ENCODE data around the gene SIGLEC1. TPM values are rescaled to one million over a fixed set of nuclear protein-coding genes. Genes with fewer than 3 reads are reported as not detected.

Gene SIGLEC1
- total RNA-seq, 2 experiments from 2014 or later: 0.08 to 0.11 TPM

DNA sequence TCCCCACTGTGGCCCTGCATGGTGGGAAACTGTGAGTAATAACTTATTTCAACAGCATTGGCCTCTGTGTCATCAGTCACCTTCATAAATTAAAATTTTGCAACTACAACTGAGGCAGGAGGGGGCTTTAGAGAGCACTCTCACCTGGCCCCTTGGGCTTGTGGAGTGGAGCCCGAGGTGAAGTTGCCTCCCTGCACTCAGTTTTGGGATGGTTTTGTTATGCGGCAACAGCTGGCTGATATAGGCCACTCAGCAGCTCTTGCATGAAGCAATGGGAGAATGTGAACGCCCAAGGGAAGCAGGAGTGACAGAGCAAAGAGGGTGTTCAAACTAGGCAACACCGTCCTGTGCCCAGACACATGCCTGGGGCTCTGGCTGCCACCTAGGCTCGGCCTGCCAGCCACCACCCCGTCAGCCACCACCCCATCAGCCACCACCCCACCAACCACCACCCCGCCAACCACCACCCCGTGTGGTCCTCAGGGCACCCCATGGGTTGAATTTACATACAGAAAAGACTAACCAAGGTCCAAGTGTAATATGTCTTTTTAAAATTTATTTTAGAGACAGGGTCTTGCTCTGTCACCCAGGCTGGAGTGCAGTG lies 44.9 kb downstream of the SIGLEC1 start:
- H3K27ac ChIP-seq (ENCODE audit: low read depth in 1 of 2, low read length in 2 of 2): no peak overlapping the region
- H3K9me3 ChIP-seq (ENCODE audit: control insufficient read depth in 1 of 2, insufficient read depth in 1 of 2, low read length in 2 of 2): peaks cover 0 to 13% of the 10 kb centered on the region in 2 experiments
- no peak for ATAC-seq (ENCODE audit: poor library complexity)
- no peak overlapping the region for H3K27ac Mint-ChIP-seq
- no peak overlapping the region for H3K4me3 Mint-ChIP-seq
- ChIA-PET CTCF (no interaction called here), POLR2A (no interaction called here)
- peaks cover 24% of the 10 kb centered on the region for H3K4me1 ChIP-seq (ENCODE audit: insufficient read depth, low read length)
- no peaks in the 10 kb centered on the region for H3K9me3 Mint-ChIP-seq
- TF ChIP-seq, protein P1, sequence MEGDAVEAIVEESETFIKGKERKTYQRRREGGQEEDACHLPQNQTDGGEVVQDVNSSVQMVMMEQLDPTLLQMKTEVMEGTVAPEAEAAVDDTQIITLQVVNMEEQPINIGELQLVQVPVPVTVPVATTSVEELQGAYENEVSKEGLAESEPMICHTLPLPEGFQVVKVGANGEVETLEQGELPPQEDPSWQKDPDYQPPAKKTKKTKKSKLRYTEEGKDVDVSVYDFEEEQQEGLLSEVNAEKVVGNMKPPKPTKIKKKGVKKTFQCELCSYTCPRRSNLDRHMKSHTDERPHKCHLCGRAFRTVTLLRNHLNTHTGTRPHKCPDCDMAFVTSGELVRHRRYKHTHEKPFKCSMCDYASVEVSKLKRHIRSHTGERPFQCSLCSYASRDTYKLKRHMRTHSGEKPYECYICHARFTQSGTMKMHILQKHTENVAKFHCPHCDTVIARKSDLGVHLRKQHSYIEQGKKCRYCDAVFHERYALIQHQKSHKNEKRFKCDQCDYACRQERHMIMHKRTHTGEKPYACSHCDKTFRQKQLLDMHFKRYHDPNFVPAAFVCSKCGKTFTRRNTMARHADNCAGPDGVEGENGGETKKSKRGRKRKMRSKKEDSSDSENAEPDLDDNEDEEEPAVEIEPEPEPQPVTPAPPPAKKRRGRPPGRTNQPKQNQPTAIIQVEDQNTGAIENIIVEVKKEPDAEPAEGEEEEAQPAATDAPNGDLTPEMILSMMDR (IDR thresholded peaks at IDR 0.05): no peak
- H3K27me3 ChIP-seq (ENCODE audit: control insufficient read depth in 1 of 2, insufficient read depth in 2 of 2, low read length in 2 of 2): peaks cover 25 to 30% of the 10 kb centered on the region in 2 experiments
- no peaks in the 10 kb centered on the region for H3K36me3 Mint-ChIP-seq (ENCODE audit: low read depth)
- no peak for DNase-seq
- intact Hi-C loops (cut with DNase I, micrococcal nuclease): no loop called here
- H3K4me3 ChIP-seq (ENCODE audit: low read length): no peak overlapping the region
- H3K4me1 Mint-ChIP-seq (ENCODE audit: low read depth): peaks cover 21% of the 10 kb centered on the region
- peaks cover 36% of the 10 kb centered on the region for H3K27me3 Mint-ChIP-seq
- H3K36me3 ChIP-seq (ENCODE audit: insufficient read depth, low read length): no peaks in the 10 kb centered on the region

DNA sequence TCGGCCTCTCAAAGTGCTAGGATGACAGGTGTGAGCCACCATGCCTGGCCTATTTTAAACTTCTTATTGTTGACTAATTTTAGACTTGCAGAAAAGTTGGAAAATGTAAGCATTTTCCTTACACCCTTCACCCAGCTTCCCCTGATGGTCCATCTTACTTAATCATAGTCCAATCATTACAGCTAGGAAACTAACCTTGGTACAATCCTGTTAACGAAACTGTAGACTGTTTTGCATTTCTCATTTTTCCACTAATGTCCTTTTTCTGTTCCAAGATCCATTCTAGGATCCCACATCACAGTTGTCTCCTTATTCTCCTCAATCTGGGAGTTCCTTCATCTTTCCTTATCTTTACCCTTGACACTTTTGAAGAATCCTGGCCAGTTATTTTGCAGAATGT lies 48.5 kb downstream of the SIGLEC1 start:
- intact Hi-C loops (cut with DNase I, micrococcal nuclease): no loop called here
- TF ChIP-seq, protein P1 (IDR thresholded peaks at IDR 0.05): no peak
- POLR2A ChIA-PET: no interaction called here
- Mint-ChIP-seq H3K36me3 (ENCODE audit: low read depth) (no peaks in the 10 kb centered on the region), H3K4me3 (no peak overlapping the region), H3K9me3 (no peaks in the 10 kb centered on the region), H3K27me3 (peaks cover 36% of the 10 kb centered on the region), H3K4me1 (ENCODE audit: low read depth) (peaks cover 24% of the 10 kb centered on the region), H3K27ac (no peak overlapping the region)
- DNase-seq (no peak), ATAC-seq (ENCODE audit: poor library complexity) (no peak)
- Histone ChIP-seq H3K4me1 (ENCODE audit: insufficient read depth, low read length) (peaks cover 23% of the 10 kb centered on the region), H3K36me3 (ENCODE audit: insufficient read depth, low read length) (no peaks in the 10 kb centered on the region), H3K4me3 (ENCODE audit: low read length) (no peak overlapping the region), H3K27me3 (ENCODE audit: control insufficient read depth in 1 of 2, insufficient read depth in 2 of 2, low read length in 2 of 2) (peaks cover 29 to 38% of the 10 kb centered on the region in 2 experiments), H3K27ac (ENCODE audit: low read depth in 1 of 2, low read length in 2 of 2) (no peak overlapping the region), H3K9me3 (ENCODE audit: control insufficient read depth in 1 of 2, insufficient read depth in 1 of 2, low read length in 2 of 2) (peaks cover 0 to 3% of the 10 kb centered on the region in 2 experiments)
- CTCF ChIA-PET: no interaction called here

DNA sequence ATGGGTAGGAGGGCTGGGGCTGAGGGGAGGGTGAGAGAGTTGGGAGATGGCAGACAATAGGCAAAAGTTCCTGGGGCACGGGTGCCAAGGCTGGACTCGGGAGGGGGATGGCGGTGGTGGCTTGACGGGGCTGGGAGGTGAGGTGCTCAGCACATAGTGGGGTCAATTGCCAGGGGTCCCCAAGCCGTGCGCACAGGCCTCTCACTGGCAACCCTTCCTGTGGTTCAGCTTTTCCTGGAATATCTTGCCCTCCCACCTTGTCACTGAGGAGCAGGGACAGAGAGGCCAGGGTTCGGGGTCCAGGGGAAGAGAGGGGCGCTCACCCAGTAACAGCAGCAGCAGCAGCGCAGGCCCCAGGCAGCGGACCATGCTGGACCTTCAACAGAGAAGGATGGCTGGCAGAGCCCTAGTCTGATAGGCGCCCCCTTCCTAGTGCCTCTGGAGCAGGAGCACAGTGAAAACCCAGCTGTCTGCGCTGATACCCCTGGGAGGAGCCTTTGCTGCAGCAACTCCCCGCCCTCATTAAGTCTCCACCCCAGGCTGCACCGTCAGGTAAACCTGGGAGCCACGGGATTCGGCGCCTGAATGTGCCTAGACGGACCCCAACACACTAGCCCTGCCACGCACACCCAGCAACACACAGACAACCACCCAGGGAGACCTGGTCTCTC lies 49.2 kb downstream of the SIGLEC1 start, which contains the start of gene GFRA4:
Gene GFRA4, minus strand, starts transcription at position 369 of the 671 bp plus-strand sequence. Its CDS starts 0 bp downstream, at position 369.
- Histone ChIP-seq H3K36me3 (ENCODE audit: insufficient read depth, low read length) (no peaks in the 10 kb centered on the region), H3K27ac (ENCODE audit: low read depth in 1 of 2, low read length in 2 of 2) (no peak within 1 kb of the TSS), H3K4me3 (ENCODE audit: low read length) (no peak within 1 kb of the TSS), H3K27me3 (ENCODE audit: control insufficient read depth in 1 of 2, insufficient read depth in 2 of 2, low read length in 2 of 2) (peaks cover 29 to 39% of the 10 kb centered on the region in 2 experiments), H3K4me1 (ENCODE audit: insufficient read depth, low read length) (peaks cover 24% of the 10 kb centered on the region), H3K9me3 (ENCODE audit: control insufficient read depth in 1 of 2, insufficient read depth in 1 of 2, low read length in 2 of 2) (peaks cover 0 to 3% of the 10 kb centered on the region in 2 experiments)
- POLR2A ChIA-PET: no interaction called here
- TF ChIP-seq, protein P1 (IDR thresholded peaks at IDR 0.05): no peak
- Mint-ChIP-seq H3K4me1 (ENCODE audit: low read depth) (peaks cover 24% of the 10 kb centered on the region), H3K27ac (no peak within 1 kb of the TSS), H3K4me3 (no peak within 1 kb of the TSS), H3K9me3 (no peaks in the 10 kb centered on the region), H3K27me3 (peaks cover 39% of the 10 kb centered on the region), H3K36me3 (ENCODE audit: low read depth) (no peaks in the 10 kb centered on the region)
- DNase-seq (peak in 1 of 14 experiments; percentile 5), ATAC-seq (ENCODE audit: poor library complexity) (no peak)
- intact Hi-C loops (cut with DNase I, micrococcal nuclease): no loop called here
- CTCF ChIA-PET: no interaction called here

Other genes starting within 250 kb of the SIGLEC1 start
- gene ATRN, start 241.6 kb downstream of the SIGLEC1 start, total RNA-seq: 1 to 10 TPM; 8.8 to 9.1 TPM
- gene GFRA4, start 49.2 kb downstream of the SIGLEC1 start, total RNA-seq: not detected
- not detected for gene ADAM33, start 30.6 kb downstream of the SIGLEC1 start, total RNA-seq
- gene HSPA12B, start 20.1 kb upstream of the SIGLEC1 start, total RNA-seq: under 1 TPM in 1 of 2 experiments, not detected in 1; 0.08 TPM
- 10 to 100 TPM; 11.2 to 11.6 TPM for gene ADISSP, start 55.2 kb upstream of the SIGLEC1 start, total RNA-seq
- not detected for gene SPEF1, start 68.8 kb upstream of the SIGLEC1 start, total RNA-seq
- gene CENPB, start 74.1 kb upstream of the SIGLEC1 start, total RNA-seq: 10 to 100 TPM; 25.1 to 25.3 TPM
- 100 to 1,000 TPM; 144 TPM for gene CDC25B, start 83.7 kb upstream of the SIGLEC1 start, total RNA-seq
- gene AP5S1, start 107.9 kb upstream of the SIGLEC1 start, total RNA-seq: 1 to 10 TPM; 6.0 TPM
- gene MAVS, start 134.2 kb upstream of the SIGLEC1 start, total RNA-seq: 10 to 100 TPM; 13.6 to 14.7 TPM
- 10 to 100 TPM; 49.0 to 51.1 TPM for gene PANK2, start 176.8 kb upstream of the SIGLEC1 start, total RNA-seq